ENCODE results near the gene TANC2.

The TANC2 gene

GRCh38 chr17:63015824-63016223 lies 49.8 kb downstream of the TANC2 start:
- DNase-seq, result no peak
